ENCODE data around the gene EXOC3L2. TPM values are rescaled to one million over a fixed set of nuclear protein-coding genes. Genes with fewer than 3 reads are reported as not detected.

Gene EXOC3L2
- total RNA-seq, 1 experiment from 2014 or later: 0.61 TPM

DNA sequence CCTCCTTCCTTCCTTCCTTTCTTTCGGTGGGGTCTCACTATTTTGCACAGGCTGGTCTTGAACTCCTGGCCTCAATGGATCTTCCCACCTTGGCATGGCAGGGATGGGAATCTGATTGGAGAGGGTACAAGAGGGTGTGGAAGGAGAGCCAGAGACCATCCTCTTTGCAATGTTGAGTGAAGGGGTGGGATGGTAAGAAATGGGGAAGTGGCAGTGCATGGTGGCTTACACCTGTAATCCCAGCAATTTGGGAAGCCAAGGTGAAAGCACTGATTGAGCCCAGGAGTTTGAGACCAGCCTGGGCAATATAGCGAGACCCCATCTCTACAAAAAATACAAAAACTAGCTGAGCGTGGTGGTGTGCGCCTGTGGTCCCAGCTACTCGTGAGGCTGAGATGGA, 61.1 kb downstream of the EXOC3L2 start:
- no peak overlapping the region for H2AFZ ChIP-seq (ENCODE audit: low read length)
- H3K23me2 ChIP-seq (ENCODE audit: insufficient read length, low read depth, low read length, poor library complexity, severe bottlenecking): peaks cover 6% of the 10 kb centered on the region
- no peaks in the 10 kb centered on the region for H3K27me3 ChIP-seq (ENCODE audit: insufficient read depth, low read length)
- no peak overlapping the region for H3K4me2 ChIP-seq (ENCODE audit: insufficient read depth, insufficient read length, low read length)
- H4K8ac ChIP-seq (replicated peaks; ENCODE audit: insufficient read length, low read depth, low read length): no peak overlapping the region
- Mint-ChIP-seq H3K27me3 (ENCODE audit: low read depth) (peaks cover 15% of the 10 kb centered on the region), H3K9me3 (no peaks in the 10 kb centered on the region), H3K4me3 (no peak overlapping the region), H3K27ac (no peak overlapping the region), H3K36me3 (ENCODE audit: insufficient read depth in 1 of 3, low read depth in 3 of 3) (peaks cover 0 to 4% (median 2%) of the 10 kb centered on the region in 3 experiments; a peak in 2 of 7 replicates), H3K4me1 (peaks cover 2 to 13% of the 10 kb centered on the region in 2 experiments; a peak in 2 of 4 replicates)
- no peak overlapping the region for H3K23ac ChIP-seq (ENCODE audit: insufficient read length, low read depth, low read length)
- no peak overlapping the region for H4K91ac ChIP-seq (ENCODE audit: insufficient read length, low read depth, low read length)
- H3K18ac ChIP-seq (ENCODE audit: insufficient read length, low read depth, low read length): no peak overlapping the region
- H3K14ac ChIP-seq (ENCODE audit: insufficient read depth, low read length): no peak overlapping the region
- no peak overlapping the region for H3K27ac ChIP-seq (ENCODE audit: insufficient read length, low read depth, low read length)
- no peak overlapping the region for H3T11ph ChIP-seq (ENCODE audit: low read length)
- H2BK5ac ChIP-seq (ENCODE audit: insufficient read length, low read length): no peak overlapping the region
- no peaks in the 10 kb centered on the region for H3K79me2 ChIP-seq (ENCODE audit: insufficient read depth, low read length)
- TF ChIP-seq CTCF (conservative IDR thresholded peaks at IDR 0.05): no peak
- H3K9me3 ChIP-seq (ENCODE audit: control insufficient read depth, low read depth, low read length): no peaks in the 10 kb centered on the region
- no peak for DNase-seq
- H2BK12ac ChIP-seq (ENCODE audit: insufficient read length, low read depth, low read length): no peak overlapping the region
- no peak overlapping the region for H3K56ac ChIP-seq (ENCODE audit: insufficient read length, low read depth, low read length)
- H3K79me1 ChIP-seq (ENCODE audit: insufficient read depth, low read depth, low read length, poor library complexity, severe bottlenecking): no peaks in the 10 kb centered on the region
- no peaks in the 10 kb centered on the region for H4K20me1 ChIP-seq (ENCODE audit: control insufficient read depth, insufficient read depth, insufficient read length)
- H2AK5ac ChIP-seq (ENCODE audit: insufficient read length, low read length): no peak overlapping the region
- no peak overlapping the region for H2BK120ac ChIP-seq (ENCODE audit: low read depth, low read length, poor library complexity, severe bottlenecking)
- H2BK15ac ChIP-seq (ENCODE audit: low read depth, low read length): no peak overlapping the region
- H4K5ac ChIP-seq (ENCODE audit: insufficient read length, low read depth, low read length): no peak overlapping the region
- no peaks in the 10 kb centered on the region for H3K4me1 ChIP-seq (ENCODE audit: insufficient read depth, low read length)
- no peak overlapping the region for H2BK20ac ChIP-seq (ENCODE audit: low read depth, low read length, poor library complexity, severe bottlenecking)
- H3K4ac ChIP-seq (ENCODE audit: low read depth, low read length): no peak overlapping the region
- no peak overlapping the region for H3K9ac ChIP-seq (ENCODE audit: extremely low read depth, insufficient read length, low read length)
- no CpG with 5 or more reads among the region's 5 CpGs for WGBS (ENCODE audit: extremely low coverage, insufficient read length, low lambda C conversion rate)

Data from H9 (cell line).